ENCODE measurements around the gene PLVAP.
A peak's percentile ranks its signal among the peaks of the same experiment; 100 is the strongest.

PLVAP gene

DNA sequence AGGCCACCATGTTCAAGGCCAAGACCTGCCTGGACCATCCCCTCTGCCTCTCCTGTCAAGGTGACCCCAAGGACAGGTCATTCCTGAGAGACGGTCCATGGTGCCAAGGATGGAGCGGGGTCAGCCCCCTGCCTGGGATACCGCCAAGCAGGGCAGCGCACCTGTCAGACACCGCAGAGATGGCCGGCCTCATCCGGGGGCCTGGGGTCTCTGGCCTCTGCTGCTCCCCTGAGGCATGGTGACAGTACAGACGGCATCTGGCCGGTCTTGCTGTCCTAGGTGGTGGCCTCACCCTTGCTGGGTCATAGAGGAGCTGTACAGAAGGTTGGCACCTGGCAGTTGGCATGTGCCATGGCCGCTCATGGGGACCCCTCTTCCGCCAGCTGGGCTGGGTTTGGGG lies 56.7 kb downstream of the PLVAP start:
- DNase-seq = no peak

DNA sequence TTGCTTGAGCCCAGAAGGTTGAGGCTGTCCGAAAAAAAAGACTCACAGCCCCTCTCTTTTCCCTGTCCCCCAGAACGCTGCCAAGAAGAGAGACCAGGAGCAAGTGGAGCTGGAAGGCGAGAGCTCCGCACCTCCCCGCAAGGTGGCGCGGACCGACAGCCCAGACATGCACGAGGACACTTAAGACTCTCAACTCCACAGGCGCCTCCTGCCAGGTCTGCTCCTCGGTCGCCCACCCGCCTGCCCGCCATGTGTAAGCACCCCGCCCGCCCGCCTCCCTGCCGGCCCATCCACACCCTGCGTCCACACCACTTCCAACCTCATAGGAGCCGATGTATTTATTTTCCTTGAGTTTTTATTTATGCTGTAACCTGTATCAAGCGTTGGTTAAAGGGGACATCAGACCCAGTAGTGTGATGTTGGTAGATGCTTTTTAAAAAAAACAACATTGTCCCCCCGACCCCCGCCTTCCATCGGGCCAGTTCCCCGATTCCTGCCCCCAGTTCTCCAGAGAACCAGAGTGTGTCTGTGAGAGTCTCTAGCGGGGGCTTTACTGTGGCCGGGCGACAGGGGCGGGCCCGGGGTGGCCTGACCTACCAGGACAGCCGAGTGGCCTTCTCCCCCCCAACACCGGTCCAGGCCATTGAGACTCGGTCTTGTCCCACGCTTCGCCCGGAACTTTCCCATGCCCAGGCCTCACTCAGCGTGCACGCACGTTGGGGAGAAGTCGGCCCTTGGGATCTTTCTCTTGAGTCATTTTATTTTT lies 57.5 kb downstream of the PLVAP start:
- DNase-seq = no peak

DNA sequence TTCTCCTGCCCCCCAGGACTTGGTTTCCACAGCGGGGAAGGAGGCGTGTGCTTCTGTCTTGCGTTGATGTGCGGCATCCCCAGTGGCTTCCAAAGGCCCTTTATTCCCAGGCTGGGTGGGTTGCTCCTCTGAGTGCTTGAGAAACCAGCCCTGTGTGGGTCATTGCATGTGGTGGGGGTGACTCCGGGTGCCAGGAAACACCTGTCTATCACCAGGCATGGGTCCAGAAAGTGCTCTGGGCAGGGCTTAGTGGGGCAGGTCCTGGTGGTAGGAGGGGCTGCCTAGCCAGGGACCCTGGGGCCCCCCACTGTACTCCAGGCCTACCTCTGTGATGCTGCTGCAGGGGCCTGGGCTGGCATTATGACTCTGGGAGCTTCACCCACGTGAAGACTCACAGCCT lies 58.2 kb downstream of the PLVAP start:
- no peak for DNase-seq

DNA sequence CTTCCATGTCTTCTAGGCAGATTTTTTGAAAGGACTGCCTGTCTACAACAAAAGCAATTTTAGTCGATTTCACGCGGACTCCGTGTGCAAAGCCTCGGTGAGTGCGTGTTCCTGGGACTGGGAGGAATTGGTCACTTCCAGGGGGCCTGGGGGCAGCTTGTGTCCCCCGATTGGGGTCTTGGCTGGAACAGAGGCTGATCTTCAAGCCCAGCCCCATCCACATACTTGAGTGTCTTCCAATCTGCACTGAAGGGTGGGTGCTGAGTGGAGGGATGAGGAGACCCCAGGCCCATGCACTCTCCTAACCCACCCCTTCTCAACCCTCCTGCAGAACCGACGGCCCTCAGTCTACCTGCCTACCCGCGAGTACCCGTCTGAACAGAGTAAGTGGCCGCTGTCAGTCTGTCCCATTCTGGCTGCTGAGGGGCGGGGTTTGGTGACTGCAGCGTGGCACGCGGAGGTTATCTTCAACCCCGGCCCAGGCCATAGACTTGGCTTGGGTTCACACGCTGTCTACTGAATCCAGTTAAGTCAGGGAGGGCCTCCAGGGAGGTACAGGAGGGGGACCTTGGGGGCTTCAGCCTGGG lies 63.0 kb downstream of the PLVAP start:
- no peak for DNase-seq

DNA sequence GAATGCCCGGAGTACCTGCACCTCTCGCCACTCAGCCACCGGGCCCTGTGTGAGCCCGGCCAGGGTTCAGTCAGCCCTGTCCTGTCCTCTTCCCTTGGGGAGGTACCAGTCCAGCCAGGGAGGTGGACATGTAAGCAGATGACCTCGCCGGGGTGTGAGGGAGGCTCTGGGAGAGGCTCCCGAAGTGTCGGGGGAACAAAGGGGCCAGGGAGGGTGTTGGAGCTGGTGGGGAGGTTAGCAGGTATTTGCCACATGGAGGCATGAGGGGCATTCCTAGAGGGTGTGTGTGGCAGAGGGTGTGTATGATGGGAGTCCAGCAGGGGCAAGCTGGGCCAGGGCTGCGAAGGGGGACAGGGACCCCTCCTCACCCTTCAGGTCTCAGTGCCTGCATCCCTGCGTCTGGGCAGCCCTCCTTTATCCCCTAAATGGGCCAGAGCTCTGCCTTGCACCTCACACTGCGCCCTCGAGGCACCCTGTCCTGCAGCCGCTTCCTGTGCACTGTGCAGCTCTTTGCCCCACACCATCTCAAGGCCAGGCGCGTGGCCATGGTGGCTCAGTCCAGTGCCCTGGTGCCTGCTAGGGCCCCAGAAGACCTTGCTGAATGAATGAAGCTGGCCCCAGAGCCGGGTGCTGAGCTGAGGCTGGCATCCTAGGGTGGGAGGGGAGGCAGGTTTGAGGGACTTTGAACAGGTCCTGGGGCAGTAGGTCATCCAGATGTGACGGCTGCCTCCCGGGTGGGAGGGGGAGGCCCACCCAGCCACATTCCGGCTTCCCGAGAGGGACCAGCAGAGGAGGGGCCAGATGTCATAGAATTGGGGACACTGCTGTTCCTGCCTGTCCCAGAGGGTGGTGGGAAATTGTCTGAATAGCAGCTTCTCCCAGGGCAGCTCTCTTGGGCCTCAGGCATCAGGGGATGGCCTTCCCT lies 64.7 kb downstream of the PLVAP start:
- no peak for DNase-seq

DNA sequence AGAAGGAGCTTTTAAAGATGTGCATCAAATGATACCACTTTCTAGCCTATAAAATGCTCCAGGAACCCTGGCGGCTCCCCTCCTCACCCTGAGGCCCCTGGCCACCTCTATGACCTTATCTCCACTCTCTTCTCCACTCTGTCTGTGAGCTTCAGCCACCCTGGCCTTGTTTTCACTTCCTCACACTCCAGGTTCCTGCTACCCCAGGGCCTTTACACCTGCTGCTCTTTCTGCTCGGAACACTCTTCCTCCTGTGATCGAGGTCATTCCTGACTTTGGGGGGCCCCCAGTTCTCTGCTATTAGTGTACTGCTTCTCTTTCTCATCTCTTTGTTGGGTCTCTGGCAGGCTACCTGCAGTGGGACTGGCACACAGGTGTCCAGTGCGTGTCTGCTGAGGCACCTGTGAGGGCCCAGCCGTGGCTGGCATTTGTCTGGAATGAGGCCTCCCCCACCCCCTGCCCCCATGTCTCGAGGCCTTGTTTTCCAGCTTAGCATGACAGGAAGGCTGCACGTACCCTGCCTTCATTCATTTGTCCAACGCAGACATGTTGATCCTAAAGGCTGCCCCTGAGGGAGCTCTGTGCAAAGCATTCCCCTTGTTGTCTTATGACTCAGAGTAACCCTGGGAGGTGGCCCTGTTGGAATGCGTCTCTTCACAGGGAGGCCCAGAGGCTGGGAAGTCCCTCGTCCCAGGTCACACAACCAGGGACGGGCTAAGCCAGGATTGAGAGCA lies 65.5 kb downstream of the PLVAP start:
- no peak for DNase-seq

DNA sequence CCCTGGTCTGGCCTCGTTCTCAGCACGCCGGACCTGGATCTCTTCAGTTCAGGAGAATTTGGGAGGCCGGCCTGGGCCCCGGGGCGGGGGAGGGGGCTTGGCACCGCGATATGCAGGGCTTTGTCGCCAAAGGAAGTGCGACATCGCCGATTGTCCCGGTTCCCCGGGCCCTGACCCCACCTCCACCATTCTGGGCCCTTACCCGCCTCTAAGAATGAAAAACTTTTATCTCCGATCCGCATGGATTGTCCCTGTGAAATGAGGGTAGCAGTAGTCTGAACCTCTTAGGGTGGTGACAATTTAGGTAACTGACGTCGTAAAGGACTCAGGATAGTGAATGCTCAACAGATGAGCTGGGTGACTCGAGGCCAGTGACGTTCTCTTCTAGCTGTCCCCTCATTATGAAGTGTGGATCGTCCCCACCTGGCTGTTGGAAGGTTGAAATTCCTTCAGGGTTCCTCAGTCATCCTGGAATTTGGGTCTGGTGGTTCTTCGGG lies 67.1 kb downstream of the PLVAP start:
- DNase-seq = no peak

DNA sequence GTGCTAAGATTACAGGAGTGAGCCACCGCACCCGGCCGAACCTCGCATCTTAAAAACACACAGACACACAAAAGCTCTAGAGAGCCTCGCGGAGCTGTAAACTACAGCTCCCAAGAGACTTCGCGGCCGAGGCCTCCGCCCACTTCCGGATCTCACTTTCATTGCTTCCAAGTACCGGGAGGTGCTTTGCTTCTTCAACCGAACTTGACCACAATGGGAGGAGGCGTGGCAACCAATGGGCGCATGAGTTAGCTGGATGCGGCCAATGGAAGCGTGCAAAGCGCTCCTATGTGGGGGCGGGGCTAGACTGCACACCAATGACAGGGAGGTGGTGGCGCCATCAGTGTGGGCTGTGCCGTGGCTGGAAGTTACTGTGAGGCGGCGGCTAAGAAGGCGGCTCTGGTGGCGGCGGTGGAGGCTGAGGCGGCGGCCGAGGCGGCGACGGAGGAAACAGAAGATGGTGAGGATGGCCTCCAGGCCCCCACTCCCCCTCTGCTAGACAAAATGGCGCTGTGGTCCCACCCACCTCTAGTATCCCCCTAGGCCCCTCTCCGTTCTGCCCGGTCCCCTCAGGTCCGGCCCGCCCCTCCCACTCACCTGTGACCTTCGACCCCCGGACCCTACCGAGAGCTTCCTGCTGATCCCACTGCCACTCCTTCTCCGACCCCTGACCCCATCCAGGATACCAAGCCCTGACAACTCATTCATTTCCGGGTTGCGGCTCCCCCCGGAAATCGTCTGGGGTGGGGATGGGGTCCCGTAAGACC lies 67.8 kb downstream of the PLVAP start, which contains the start of gene DDA1:
DDA1 (plus strand) TSS at position 366 of the 767 bp plus-strand sequence; CDS start at position 458, 92 bp downstream.
- DNase-seq = peak; percentile 99

DNA sequence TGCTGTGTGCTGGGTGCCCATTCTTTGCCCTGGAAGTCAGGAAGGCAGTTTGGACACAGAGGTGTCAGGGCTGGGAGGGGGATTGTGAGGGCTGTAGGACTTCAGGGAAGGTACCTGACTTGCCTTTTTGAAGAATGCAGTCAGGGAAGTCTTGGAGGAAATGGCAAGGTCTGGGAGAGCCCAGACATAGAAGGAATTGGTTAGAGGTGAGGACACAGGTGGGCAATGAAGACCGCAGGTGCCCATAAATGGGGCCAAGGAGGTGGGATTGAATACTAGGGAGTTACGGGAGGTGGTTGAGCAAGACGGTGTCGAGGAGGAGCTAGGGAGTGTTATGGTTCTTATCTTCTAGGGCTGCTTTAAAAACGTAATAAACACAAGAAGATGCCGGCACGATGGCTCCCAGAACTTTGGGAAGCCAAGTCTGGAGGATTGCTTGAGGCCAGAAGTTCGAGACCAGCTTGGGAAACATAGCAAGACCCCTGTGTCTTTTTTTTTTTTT lies 69.2 kb downstream of the PLVAP start:
- no peak for DNase-seq

DNA sequence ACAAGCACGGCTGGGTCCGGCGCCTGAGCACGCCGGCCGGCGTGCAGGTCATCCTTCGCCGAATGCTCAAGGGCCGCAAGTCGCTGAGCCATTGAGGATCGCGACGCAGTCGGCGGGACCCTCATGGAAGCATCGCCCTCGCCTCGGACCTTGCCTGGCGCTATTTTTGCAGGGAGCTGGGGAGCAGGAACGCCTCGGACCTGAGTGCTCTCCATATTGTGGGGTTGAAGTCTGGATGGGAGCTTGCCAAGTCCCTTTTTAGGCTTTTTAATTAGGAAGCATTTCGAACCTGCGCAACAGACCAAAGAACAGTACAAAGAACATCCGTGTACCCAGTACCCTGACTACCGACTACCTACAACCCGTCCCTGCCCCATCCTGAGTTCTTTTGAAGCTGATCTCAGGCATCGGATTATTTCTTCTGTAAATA lies 70.8 kb downstream of the PLVAP start:
- no peak for DNase-seq

DNA sequence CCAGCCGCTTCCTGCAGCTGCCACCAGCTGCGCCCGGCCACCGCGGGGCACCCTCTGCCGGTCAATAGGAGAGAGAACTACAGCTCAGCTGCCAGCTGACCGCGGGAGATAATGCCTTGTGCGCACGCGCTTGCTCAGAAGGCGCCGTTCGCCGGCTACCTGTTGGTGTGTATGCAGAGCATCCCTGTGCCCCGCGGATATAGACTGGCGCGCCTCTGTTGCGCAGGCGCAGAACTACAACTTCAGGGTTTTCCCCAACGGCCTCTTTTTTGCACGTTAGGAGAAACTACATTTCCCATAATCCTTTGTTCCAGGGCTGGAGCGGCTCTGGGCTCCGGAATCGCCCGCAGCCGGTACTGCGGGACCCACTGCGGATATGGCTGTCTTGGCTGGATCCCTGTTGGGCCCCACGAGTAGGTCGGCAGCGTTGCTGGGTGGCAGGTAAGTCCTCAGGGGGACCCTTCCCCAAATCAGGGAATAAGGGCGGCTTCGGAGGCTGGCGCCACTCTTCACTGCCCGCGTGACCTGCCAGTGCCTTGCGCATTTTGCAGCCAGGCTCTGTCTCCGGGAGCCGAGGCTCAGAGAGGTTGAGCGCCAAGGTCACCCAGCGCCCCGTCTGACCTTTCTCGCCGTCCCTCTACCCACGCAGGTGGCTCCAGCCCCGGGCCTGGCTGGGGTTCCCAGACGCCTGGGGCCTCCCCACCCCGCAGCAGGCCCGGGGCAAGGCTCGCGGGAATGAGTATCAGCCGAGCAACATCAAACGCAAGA lies 71.4 kb downstream of the PLVAP start, which contains the start of gene MRPL34:
MRPL34 (plus strand) TSS at position 356 of the 768 bp plus-strand sequence; CDS start at position 377, 21 bp downstream.
- peak; percentile 99 for DNase-seq

DNA sequence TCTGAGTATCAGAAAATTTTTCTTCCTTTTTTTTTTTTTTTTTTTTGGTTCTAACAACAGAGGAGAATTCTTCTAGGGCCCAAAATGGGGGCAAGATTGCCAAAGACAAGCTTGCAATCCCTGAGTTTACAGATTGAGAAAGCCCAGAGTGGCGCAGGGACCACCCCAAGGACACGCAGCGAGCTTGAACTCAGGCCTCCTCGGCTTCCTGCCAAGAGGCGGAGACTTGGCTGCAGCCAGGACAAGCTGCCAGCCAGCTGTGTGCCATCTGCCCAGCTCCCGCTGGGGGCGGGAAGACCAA lies 72.0 kb downstream of the PLVAP start:
- no peak for DNase-seq

DNA sequence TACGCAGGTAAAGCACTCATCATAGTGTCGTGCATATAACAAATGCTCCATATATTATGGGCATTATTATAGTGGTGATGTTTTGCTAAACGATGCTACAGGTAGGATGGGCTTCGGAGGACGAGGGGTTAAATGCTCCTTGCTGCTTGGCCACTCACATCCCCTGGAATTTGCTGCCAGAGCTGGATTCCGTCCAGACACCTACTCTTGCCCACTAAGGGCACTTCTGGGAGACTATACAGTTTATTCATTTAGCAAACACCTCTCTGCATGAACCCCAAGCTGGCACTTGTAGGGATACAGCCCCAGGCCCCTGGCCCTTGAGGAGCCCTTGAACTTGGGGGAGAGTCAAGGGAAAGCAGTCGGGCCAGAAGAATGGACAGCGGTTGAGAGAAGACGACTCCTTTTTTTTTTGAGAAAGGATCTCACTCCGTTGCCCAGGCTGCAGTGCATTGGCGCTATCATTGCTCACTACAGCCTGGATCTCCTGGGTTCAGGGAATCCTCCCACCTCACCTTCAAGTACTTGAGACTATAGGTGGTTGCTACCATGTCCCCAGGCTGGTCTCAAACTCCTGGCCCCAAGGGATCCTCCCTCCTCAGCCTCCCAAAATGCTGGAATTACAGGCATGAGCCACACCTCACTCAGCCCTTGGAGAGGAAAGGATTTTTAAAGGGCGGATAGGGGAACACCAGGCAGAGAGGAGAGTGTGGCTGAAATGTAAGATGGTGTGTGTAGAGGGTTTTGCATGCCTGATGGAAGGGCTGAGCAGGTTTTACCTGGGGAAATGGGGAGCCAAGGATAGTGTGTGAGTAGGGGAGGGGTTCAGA lies 72.5 kb downstream of the PLVAP start:
- DNase-seq = no peak

DNA sequence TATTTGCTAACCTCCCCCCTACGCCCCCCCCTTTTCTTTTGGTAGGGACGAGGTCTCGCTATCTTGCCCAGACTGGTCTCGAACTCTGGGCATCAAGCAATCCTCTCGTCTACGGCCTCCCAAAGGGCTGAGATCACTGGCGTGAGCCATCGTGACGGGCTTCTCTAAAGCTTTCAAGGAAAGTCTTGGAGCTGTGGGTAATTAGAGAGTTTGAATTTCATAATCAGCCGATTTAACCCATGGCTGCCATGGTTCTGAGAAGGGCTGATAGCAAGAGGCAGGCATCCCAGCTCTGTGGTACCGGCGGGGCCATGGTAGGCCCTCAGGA lies 73.2 kb downstream of the PLVAP start:
- DNase-seq = no peak

DNA sequence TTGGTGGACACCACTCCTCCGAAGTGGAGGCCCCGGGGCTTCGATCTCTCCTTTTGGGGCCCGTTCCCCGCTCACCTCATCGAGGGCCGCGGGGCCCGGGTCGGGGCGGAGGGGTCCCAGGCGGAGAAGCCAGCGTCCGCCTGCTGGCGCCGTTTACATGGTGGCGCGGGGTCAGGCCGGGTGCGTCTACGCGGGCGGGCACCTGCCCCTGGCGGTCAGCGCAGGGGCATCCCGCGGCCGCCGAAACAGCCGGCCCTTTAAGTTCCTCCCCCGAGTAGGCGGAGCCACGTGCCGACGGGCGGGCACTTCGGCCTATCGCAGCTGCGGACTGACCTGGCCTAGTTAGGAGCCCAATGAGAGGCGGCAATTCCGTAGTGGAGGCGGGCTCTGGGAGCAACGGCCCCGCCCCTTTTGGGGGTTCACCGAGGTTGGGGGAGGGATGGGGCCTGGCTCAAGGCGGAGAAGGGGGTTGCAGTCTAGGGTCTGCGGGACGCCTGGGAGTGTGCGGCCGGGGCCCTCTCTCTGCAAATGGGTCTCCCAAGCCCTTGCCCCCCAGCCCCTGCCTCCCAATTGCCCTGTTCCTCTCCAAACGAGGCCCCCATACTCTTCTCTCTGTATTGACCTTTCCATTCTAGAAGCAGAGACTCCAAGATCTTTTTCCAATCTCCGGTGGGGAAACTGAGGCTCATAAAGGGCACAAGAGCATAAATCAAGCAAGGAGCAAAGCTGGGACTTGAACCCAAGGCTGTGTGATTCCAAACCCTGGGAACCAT lies 73.8 kb downstream of the PLVAP start, which contains the start of gene ABHD8:
ABHD8 (minus strand) TSS at position 259 of the 773 bp plus-strand sequence. CDS start 1,809 bp downstream, outside the sequence.
- DNase-seq = peak; percentile 91

DNA sequence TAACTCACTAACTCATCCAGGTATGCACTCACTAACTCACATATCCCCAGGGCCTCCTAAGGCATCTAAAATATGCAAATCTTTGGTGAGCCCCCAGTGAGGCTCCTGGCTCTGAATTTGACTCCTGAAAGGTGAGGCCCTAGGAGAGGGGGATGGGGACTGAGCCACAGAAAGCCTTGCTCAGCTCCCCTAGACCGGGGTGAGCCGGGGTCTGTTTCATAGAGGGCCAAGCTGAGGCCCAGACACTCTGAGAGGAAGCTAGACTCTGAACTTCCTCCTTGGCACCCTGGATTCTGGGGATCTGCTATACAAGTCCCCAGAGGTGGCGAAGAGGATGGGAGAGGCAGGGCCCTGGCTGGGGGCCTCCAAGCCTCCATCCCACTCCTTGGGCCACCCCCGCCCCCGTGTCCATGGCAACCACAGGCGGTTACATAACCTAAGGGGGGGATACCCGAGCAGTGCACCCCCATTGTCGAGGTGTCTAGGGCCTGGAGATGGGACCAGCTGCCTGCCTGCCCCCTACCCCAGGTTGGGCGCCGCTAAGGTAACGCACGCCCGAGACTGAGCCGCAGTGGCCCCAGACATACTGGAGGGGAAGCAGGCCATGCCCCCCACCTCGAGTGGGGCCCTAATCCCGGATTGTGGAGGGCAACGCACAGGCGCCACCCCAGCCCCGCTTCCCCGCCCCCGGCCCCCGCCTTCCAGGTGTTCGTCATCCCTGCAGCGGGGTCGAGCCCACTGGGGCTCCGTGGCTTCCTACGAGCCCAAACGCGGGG lies 74.6 kb downstream of the PLVAP start:
- no peak for DNase-seq
